Activated CD4-positive, CD25-positive, alpha-beta regulatory T cell treated with anti-CD3 and anti-CD28 coated beads, Interleukin-2, amount 50 U/mL, for 16 hours (primary cell): ENCODE measurements around the gene CABLES2.

Source experiments
- DNase-seq: peaks from one replicate; pipeline ENCODE4 v3.0.0-alpha.2; 2020; ENCODE audit warnings: low read depth, low spot score

The CABLES2 gene

DNA sequence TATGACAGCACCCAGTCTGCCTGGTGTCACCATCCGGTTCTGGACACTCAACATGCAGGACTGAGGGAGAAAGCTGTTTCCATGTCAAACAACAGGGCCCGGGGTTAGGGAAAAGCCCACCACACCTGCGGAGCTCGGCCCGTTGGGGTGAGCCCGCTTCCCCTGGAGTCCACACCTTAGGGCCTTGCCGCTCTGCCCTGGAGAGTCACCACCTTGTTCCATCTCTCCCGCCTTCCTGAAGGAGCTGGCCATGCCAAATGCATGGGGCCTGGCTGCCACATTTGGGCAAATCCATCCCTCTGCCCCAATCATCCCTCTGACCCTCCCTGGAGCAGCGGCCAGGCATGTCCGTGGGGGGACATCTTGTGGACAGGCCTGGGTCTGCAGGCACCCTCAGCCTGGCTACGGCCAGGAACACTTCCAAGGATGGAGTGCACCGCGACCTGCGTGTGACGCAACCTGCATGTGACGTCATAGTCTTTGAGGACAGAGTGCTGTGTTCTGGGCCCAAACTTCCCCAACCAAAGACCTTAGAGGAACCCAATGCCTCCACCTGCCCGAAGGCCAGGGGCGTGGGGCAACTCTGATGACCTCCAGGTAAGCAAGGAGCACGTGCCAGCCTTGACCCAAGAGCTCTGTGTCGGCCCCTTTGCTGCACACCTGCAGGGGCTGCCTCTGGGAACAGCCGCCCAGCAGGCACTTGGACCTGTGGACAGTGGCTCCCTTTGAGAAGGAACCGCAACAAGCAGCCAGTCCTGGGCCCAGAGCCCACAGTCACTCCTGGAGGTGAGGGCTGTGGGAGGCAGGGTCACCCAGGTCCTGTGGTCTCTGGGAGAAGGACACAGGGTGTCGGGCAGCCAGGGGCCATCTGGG, 1.7 kb downstream of the CABLES2 start:
- DNase-seq, result no peak

DNA sequence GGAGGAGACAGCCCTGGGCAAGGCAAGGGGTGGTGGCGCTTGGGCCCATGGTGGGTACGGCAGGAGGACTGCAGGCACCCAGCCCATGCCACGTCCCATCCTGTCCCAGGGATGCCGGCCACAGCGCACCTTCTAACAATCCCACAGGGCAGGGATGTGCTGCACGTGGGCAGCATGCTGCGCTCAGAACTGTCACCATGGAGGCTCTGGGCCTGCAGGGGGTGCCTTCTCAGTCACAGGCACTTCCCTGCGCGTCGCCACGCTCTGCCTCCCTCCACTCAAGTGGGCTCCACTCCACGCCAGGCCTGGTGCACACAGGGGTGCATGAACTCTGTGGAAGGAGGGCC, 2.4 kb downstream of the CABLES2 start:
- no peak for DNase-seq

DNA sequence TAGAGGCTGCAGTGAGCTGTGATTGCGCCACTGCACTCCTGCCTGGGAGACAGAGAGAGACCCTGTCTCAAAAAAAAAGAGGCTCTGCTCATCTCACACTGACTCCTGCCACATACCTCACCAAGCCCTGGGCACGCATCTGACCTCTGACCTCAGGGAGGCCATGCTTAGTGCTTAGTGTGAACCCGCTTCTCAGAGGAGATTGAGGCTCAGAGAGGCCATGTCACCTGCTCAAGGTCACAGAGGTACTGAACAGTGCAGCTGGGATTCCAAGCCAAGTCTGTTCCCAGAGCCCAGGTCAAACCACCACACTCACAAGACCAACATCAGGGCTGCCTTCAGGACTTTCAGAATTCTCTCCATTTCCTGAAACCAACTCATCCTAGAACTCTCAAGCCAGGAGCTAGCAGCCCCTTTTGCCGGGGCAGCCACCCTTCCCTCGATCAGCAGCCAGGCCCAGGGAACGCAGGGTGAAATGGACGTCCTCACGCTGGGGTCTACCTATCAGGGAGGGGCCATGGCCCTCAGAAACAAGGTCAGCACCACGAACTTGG, 2.9 kb downstream of the CABLES2 start:
- DNase-seq, result no peak

DNA sequence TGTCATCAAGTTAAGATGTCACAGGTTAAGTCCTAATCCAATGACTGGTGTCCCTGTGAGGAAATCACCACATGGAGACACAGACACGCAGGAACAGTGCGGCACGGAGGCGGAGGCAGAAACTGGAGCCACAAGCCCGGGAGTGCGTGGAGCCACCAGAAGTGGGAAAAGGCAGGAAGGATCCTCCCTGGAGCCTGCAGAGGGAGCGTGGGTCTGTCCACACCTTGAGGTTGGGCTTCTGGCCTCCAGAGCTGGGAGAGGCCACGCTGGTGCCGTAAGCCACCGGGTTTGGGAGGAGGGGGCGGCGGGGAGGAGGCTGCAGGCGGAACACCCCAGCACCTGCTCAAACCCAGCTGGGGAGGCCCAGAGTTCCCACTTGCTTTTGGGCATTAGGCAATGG, 3.8 kb downstream of the CABLES2 start:
- no peak for DNase-seq

DNA sequence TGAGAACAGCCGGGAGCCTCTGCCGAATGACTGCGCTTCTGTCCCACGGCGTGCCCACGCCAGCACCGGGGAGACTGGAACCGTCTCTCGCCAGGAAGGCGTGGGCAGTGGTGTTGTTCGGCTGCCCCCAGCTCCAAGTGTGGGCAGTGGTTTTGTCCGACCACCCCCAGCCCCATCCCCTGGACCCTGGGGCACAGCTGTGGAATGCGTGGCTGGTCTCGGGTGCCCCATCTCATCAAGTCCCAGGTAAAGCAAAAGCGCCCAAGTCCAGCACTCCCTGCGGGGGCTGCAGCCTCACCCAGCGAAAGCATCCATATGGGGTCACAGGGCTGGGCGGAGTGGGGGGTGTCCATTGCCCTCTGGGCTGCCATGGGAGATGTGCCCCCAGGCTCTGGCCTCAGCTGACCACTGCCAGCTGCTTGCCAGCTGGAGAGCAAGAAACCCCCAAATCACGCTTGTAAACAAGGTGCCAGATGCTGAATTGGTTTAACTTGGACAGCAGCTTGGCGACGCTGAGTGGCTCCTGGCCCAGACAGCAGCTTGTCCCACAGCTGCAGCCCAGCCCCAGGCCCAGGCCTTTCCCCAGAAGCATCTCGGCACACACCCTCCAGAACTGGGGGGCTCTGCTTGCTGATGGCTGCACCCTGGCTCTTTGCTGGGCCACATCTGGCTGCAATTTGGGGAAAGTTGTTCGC, 4.5 kb downstream of the CABLES2 start:
- no peak for DNase-seq

DNA sequence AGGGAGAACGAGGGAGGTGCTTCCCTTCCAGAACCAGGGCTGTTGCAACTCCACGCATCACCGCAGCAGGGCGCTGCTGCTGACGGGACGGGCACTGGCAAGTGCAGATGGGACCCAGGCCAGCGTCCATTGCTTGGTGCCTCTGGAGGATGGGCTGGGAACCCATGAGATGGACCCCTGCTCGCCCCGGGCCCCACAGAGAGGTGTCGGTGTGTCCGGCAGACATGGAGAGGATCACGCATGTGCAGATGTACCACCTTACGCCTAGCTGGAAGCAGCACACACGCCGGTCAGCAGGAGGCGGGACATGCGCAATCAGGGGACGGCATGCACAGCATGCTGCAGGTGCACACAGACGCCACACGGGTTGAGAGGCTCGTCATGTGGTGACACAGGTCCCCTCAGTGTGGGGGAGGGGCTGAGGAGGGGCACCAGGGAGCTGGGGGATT, 5.7 kb downstream of the CABLES2 start:
- no peak for DNase-seq

DNA sequence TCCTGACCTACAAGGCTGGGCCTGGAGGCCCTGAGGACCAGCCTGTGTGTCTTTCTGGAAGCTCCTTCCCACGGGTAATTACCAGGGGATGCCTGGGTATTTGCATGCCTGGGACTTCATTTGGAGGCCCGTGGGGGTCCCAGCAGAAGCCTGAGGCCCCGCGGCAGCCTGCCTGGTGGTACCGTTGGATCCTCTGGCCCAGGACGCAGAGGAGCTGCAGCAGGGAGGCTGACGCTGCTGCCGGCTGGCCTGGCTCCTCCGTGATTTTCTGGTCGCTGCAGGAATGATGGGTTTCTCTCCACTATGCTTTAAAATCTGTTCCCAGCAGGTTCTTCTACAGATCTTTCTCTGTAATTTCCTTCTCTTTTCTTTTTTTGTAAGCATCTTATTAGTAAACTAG, 6.5 kb downstream of the CABLES2 start:
- DNase-seq, result no peak

DNA sequence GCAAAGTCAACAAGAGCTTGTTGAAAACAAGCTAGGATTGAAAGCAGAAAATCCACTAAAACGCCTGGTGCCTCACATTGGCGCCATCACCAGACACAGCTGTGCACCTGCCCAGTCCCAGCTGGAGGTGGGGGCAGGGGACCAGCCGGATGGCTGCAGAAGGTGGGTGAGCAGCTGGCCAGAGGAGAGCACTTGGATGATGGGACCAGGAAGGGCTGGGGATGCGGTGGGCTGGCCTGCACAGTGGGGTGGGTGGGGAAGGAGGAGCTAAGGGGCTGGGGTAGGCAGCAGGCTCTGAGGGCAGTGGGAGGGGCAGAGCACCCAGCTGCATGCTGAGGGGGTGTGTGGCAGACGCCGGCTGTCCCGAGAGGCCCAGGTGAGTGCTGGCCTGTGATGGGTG, 7.1 kb downstream of the CABLES2 start:
- DNase-seq, result no peak

DNA sequence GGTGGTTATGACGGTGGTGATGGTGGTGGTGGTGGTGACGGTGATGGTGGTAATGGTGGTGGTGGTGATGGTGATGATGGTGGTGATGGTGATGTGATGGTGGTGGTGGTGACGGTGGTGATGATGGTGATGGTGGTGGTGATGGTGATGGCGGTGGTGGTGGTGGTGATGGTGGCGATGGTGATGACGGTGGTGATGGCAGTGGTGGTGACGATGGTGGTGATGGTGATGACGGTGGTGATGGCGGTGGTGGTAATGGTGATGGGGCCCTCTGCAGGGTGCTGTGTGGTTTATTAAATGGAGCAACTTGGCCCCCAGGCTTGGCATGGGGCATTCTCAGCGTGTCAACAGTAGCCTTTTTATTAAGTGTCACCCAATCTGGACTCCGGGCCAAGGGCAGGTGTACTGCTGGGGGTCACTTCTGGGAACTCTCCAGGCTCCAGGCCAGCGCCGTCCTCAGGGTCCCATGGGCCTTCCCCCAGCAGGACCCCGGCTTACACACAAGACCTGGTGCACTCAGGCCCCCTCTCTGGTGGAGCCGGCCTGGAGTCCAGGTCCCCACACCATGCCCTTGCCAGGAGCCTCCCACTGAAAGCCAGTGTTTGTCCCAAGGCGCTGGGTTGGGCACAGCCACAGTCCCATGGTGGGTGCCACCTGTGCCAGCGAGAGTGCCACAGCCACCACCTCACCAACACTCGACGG, 8.8 kb downstream of the CABLES2 start:
- no peak for DNase-seq

DNA sequence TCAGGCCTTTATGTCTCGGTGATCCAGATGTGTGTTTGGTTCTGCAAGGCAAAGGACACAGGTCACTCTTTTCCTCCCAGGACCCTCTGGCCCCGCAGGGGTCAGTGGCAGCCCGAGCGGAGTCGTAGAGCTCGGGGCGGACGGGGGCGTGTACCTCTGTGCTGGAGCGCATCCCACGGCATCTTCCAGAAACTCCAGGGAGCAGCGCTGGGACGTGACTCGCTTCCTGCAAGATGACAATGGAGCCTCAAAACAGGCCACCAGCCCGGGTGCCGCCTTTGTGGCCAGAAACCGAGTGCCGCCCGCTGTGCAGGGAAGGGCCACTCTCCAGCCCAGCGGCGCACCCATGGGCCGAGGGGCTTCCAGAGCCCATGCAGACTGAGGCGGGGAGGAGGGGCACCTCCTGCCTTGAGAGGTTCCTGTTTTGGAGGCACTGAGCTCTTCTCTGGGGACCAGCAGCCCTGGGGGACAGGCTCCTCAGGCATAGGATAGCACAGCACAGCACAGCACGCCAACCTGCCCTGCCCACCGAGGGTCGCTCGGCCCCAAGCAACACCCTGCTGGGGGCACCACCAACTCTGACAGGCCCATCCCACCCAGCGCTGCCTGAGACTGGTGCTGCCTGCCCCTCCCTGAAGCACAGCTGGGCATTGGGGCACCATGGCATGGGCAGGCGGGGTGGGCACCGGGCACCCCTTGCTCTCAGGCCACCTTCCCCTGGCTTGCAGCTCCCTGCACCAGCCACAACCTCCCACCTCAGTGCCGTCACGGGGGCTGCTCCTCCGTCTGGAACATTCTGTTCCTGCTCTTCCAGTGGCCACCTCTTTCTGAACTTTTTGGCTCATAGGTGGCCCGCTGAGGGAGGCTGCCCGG, 10.5 kb downstream of the CABLES2 start:
- DNase-seq, result no peak

DNA sequence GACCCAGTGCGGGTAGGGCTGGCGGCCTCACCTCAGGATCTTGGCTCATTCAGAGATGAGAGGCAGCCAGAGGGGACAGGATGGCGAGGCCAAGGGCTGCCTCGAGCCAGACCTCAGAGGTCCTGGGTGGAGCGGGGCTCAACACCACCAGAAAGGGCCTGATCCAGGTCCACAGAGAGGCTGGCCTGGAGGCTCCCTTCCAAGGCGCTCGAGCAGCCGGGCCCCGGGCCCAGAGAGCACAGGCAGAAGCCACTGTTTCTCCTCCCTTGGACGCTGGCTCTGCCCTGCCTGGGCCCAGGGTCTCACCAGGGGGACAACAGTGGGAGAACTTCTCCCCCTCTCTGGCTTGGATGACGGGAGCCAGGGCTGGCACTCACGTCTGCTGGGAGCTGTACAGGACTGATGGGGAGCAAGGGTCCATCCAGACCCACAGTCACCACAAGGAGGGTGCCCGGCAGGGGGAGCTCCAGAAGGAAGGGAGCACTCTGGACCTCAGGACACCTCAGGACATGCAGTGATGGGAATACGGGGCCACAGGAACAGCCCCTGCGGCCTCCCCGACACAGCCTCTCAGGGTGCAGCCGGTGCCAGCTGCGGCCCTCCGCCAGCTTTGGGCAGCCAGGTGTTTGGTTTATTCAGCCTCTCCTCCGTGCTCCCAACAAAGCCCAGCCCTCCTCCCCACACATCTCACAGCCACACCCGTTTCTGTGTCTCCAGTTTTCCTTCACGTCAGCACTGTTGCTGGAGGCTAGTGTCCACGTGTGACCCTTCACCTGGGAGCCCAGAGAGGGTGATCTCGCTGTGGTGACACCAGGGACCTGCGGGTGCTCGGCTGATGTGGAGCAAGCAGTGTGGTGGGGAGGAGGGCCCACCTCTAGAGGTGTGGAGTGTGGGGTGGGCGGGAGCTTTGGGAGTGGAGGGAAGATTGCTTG, 11.5 kb downstream of the CABLES2 start:
- DNase-seq, result no peak

DNA sequence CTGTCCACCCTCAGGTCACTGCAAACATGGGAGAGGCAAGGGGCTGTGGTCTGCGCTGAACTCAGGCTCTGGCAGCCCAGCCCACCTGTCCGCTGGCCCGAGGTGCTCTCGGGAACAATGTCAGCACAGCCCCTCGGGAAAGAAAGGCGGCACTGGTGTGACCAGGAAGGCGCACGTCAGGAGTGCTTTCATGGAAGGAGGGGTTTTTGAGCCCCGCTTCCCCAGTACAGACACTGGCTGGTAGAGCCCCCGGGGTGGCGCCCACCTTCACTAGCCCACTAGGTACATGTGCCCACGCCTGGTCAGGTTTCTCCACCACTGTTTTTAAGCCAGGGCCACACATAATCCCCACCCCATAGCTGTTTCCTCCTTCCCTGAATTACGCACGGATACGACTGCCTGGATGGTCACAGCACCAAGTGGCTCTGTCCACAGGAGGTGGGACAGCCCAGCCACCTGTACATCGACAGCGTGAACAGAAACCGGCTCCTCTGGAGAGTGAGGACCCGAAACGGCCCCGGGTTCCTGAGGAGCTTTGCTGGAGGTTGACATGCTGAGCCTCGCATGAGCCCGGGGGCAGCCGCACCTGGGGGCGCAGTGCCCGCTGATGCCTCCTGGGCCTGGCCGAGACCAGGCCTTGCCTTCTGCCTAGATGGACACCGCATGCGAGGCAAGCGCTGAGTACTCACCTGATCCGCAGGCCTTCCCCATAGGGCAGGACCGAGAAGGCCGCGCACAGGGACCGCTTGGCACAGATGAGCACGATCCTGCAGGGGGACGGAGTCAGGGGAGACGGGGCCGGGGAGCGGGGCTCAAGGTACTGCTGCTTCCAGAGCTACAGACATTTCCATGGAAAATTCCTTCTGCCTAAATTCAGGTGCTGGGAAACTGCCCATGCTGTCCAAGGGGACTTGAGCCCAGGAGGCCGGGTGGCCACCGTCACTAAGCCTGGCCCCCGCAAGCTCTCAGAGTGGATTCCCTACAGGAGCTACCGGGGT, 12.5 kb downstream of the CABLES2 start:
- no peak for DNase-seq

DNA sequence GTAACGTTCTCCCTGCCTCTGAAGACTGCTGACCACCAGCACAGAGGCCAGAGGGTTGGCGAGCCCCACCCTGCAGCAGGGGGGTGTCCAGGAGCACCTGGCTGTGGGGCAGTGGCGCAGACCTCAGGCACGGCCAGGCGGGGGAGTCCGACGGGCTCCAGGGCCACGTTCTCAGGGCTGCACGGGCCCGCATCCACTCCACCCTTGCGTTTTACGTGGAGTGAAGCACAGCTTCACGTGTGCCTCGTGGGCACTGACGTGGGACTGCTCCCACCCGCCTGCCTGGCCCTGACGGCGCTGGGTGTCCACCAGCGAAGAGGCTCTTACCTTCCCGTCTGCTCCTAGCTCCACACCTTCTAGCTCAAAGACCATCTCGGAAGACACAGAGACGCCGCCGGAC, 13.3 kb downstream of the CABLES2 start:
- no peak for DNase-seq

DNA sequence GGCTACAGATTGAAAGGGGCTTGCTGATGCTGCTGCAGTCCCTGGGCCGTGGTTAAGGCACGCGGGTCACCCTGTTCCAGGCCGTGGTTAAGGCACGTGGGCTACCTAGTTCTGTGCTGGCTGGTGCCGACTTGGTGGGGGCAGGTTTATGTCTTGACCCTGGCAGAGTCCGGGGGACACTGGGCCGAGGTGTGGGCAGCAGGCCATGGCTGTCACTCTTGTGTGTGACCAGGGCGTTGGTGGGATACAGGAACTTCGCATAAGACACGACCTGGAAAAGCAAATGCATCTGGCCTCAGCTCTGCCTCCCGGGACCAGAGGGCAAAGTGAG, 13.8 kb downstream of the CABLES2 start:
- DNase-seq, result no peak

DNA sequence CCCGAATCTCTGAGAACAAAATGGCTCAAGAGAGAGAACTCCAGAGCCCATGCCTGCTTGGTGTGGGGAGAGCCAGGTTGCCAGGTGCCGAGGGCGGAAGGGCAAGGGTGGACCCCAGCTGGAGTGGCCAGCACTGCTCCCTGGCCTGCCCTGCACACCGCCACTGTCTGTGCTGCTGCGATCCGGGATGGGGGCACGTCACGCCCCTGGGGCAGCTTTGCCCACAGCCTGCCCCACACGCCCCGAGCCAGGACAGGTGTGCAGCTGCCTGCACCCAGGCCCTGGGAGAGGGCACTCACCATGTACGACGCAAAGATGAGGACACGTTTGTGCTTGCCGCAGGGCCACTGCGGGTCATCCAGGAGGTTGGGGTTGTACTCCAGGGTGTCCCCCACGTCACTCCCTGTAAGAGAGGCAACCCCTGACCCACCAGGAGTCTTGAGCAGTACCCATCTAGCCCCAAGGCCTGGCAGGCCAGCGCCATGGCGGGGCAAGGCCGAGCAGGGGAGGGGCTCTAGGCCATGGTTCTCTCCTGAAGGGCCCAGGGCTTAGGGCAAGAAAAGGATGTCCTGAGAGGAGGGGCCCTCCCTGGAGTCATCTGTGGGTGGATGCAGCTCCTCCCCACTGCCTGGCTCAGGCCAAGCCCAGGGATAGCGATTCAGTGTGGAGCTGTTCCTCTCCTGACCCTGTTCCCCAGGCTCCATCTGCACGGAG, 14.3 kb downstream of the CABLES2 start:
- no peak for DNase-seq

DNA sequence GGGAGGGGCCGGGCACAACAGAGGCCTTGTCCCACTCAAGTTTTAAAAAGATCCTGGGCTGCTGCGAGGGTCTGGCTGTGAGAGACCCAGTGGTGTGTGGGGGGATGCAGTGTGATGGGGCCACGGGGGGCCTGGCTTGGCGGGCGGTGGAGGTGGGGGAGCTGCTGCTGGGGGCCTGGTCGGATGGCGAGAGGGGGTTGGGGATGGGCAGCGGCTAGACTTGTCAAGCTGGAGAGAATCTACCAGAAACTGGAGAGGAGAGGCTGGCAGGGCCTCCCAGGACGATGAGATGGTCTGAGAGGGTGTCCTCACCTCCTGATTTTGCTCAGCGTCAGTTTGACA, 15.0 kb downstream of the CABLES2 start:
- DNase-seq, result no peak

DNA sequence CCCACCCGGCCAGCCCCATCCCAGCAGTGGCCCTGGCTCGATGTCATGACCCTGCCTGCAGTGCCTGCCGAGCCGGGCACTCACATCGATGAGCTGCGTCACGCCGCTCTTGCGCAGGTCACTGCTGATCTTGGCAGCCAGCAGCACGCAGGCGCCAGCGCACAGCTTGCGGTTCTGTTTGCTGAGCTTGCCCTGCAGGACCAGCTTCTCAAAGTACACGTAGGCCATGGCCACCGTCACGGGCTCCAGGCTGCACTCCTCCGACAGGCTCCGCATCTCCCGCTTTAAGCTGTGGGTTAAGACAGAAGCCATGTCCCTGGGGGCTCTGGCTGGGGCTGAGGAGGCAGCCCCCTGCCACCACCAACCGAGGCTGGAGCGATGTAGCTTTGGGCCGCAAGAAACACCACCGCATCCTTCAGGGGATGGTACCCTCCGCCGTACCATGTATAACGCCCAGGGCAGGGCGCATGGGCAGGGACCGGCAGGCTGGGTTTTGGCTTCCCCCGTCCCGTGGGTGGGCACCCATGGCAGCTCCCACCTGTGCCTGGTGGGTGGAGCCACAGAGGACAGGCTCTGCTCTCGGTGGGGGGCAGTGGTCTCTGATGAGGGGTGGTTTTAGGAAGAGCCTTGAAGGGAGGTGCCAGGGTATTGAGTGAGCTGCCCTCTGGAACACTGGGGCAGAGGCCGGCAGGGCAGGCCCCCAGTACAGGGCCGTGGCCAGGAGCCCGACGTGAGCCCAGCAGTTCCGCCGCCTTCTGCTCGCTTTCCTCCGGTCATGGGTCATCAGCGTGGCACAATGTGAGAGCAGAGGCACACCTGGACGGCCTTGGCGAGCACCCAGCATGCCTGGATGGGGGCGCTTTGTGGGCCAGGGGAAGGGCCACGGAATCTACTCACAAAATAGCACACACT, 15.7 kb downstream of the CABLES2 start:
- no peak for DNase-seq
